GM12873 (cell line): ENCODE data around the gene CELF4.

Experiments
- TF ChIP-seq, protein P1 (sequence below): IDR thresholded peaks from 2 replicates; pipeline ENCODE4 v1.5.1; 2012; ENCODE audit warnings: low read depth, mild to moderate bottlenecking, moderate library complexity, low read length, control low read depth; ENCODE audit not compliant: insufficient read depth; ENCODE audit errors: missing control alignments

CELF4 gene

DNA sequence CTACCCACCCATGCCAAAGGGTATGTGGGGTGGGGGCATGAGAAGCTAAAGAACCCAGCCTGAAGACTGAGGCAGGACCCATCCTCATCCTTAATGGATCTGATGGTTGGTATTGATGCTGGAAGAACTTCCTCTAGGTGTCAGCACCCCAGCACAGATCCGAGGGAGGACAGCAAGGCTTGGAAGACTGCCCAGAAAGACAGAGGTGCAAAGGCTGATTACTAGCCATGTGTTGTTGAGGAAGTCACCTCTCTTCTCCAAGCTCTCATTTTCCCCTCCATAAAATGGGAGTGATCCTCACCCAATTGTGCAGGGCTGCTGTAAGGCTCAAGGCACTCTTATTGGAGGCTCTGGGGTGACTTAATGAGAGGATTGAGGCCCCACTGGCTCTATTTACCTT is 256.5 kb downstream of the CELF4 start:
- TF ChIP-seq, protein P1, sequence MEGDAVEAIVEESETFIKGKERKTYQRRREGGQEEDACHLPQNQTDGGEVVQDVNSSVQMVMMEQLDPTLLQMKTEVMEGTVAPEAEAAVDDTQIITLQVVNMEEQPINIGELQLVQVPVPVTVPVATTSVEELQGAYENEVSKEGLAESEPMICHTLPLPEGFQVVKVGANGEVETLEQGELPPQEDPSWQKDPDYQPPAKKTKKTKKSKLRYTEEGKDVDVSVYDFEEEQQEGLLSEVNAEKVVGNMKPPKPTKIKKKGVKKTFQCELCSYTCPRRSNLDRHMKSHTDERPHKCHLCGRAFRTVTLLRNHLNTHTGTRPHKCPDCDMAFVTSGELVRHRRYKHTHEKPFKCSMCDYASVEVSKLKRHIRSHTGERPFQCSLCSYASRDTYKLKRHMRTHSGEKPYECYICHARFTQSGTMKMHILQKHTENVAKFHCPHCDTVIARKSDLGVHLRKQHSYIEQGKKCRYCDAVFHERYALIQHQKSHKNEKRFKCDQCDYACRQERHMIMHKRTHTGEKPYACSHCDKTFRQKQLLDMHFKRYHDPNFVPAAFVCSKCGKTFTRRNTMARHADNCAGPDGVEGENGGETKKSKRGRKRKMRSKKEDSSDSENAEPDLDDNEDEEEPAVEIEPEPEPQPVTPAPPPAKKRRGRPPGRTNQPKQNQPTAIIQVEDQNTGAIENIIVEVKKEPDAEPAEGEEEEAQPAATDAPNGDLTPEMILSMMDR = no peak

DNA sequence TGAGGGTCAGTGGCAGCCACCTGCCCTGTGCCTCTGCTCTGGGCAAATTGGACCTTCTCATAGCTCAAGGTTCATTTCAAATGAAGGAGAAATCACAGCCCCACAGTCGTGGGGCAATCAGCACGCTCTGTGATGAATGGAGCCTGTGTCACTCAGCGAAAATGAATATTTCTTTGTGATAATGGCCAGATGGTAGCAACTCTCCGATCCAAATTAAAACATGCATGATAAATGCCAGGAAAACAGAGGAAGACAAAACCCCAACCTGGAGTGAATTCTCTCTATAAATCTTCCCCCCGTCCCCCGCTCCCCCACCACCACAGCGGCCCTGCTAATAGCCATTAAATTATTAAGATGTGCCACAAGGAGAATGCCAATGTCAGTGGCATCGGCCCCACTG is 258.4 kb downstream of the CELF4 start:
- TF ChIP-seq, protein P1 = no peak

DNA sequence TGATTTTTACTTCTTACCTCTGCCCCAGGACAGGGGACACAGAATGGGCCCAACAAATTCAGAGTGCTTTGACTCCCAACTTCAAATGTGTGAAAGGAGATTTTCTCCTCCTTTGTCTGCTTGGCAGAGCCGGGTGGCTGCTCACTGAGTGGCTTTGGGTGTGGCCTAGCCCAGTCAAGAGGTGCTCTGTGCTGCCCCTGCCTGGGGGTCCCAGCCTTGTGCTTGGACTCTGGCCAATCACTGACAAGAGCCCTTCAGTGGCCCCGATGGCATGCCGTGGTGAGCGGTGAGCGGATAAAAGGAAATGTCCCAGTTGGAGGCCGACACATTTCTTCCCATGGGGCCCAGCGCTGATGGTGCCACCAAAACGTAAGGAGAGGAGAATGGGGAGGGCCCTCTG is 259.2 kb downstream of the CELF4 start:
- TF ChIP-seq, protein P1 = no peak

DNA sequence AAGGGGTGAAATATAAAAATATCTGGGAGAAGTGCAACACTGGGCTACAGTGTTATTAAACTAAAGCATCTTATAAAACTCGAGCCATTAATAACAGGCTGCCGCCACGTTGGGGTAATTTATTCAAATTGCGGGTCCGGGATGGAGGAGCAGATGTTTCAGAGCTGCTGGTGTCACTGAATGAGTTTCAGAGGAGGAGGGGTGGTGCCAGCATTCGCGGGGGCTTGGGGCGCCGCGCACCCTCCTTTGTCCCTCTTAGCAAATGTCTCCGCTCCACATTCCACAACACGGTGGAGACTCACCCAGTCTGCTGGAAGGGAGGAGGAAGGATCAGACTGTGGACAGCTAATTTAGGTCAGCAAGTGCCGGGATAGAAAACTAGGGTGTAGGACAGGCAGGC is 260.5 kb downstream of the CELF4 start:
- TF ChIP-seq, protein P1 = no peak

DNA sequence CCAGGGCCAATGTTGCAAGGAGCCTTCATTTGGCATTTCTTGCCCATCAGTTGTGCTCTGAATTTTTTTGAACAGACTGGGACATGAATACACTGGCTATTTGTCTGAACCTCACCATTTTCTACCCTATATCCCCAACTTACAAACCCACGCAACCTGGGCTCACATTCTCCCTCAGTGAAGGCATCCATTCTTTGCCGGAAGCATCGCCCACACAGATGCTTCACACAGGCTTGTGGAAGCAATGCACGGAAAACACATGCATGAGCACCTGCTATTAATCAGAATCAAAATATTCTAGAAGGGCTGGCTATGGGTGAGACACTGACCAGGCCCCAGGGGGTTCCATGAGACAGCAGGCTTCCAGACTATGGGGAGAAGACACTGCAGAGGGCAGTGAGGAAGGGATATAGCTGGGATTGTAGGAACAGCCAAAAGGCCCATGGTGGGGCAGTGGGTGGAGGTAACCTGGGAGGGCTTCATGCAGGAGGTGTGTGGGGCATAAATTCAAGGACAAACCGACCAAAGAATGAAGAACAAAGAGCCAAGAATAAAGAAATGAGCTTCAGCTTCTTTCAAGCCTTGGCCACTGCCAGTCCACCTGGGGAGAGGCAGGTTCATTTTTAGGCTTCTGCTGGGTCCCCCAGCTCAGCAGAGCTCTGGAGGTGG is 261.5 kb downstream of the CELF4 start:
- TF ChIP-seq, protein P1 = no peak

DNA sequence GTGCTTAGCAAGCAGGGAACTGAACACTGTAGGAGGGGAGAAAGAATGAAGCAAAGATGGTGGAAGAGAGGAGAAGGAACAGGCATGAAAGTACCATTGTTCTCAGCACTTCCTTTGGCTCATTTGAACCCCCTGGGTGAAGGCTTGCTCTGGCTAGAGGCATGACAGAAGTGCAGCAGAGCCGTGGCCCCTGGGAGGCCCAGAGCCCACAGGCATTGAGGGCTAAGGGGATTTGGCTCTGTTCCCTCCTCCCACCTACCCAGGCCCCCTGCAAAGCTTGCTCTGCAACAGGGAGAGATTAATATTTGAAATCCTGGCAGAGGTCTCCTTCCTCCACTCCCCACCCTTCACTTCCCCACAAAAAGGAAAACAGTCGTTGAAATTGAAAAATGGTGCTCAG is 262.6 kb downstream of the CELF4 start:
- TF ChIP-seq, protein P1 = no peak

DNA sequence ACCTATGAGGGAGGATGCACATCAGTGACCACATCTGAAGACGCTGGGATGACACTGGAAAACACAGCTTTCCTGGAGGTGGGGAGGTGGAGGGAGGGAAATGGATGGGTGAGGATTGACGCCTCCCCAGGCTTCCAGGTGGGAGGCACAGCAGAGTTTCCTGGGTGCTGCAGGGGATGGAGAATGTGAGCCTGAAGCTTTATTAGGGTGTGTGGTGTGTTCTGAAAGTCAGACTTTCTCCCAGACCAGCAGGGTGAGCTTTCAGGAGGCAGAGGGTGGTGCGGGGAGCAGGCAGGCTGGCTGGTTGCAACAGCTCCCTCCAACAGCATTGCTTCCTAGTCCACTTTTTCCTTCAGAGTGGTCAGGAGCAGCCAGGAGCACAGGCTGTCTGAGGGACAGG is 263.1 kb downstream of the CELF4 start:
- TF ChIP-seq, protein P1 = no peak
